ENCODE measurements around the gene TMIGD2.

DNA sequence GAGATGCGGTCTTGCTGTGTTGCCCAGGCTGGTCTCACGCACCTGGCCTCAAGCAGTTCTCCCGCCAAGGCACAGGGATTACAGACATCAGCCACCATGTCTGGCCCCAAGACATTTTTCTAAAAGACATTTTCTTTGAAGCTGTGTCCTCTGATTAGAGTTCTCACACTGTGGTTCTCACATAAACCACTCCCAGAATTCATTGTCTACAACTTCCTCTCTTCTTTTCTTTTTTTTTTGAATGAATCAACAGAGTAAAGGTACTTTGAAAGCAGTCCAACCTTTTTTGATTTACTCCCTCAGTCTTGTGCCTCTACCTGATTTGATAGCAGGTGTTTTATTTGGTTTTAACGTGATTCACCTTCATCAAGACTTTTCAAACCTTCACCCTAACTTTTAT is 37.4 kb downstream of the TMIGD2 start:
- TF ChIP-seq, protein P1, sequence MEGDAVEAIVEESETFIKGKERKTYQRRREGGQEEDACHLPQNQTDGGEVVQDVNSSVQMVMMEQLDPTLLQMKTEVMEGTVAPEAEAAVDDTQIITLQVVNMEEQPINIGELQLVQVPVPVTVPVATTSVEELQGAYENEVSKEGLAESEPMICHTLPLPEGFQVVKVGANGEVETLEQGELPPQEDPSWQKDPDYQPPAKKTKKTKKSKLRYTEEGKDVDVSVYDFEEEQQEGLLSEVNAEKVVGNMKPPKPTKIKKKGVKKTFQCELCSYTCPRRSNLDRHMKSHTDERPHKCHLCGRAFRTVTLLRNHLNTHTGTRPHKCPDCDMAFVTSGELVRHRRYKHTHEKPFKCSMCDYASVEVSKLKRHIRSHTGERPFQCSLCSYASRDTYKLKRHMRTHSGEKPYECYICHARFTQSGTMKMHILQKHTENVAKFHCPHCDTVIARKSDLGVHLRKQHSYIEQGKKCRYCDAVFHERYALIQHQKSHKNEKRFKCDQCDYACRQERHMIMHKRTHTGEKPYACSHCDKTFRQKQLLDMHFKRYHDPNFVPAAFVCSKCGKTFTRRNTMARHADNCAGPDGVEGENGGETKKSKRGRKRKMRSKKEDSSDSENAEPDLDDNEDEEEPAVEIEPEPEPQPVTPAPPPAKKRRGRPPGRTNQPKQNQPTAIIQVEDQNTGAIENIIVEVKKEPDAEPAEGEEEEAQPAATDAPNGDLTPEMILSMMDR (IDR thresholded peaks at IDR 0.05; ENCODE audit: low read depth, low read length), result no peak
- no peak for TF ChIP-seq POLR2A (IDR thresholded peaks at IDR 0.05; ENCODE audit: extremely low read depth, insufficient read length)
- TF ChIP-seq, protein P2, sequence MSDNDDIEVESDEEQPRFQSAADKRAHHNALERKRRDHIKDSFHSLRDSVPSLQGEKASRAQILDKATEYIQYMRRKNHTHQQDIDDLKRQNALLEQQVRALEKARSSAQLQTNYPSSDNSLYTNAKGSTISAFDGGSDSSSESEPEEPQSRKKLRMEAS (IDR thresholded peaks at IDR 0.05; ENCODE audit: low read depth, low read length), result no peak

All from NB4 (cell line).